Cardiac septum (tissue), 1 donor: Measurements from ENCODE around the gene CACNA2D3. TPM values are rescaled to one million over a fixed set of nuclear protein-coding genes. Genes with fewer than 3 reads are reported as not detected.

Source experiments
- DNase-seq: peaks from one replicate; pipeline ENCODE4 v3.0.0-alpha.2; 2020; ENCODE audit warnings: low spot score
- intact Hi-C: fragments of 100-400 bp; cut with DNase I; formaldehyde crosslinking; loops from one replicate; pipeline ENCODE4 v1.14.0; 2022
- total RNA-seq: library from RNA; stranded (reverse); fragmentation: NEBNext Ultra II Directional; extraction: Animal tissue kit (Norgen Biotek cat#: 25700); gene quantifications from one replicate; pipeline ENCODE4 v1.2.1, GENCODE V29; 2021
- donor health status: DM: no; HTN: no; CAD: no.

CACNA2D3 gene
- total RNA-seq, 1 donor from 2014 or later = 11.3 TPM

DNA sequence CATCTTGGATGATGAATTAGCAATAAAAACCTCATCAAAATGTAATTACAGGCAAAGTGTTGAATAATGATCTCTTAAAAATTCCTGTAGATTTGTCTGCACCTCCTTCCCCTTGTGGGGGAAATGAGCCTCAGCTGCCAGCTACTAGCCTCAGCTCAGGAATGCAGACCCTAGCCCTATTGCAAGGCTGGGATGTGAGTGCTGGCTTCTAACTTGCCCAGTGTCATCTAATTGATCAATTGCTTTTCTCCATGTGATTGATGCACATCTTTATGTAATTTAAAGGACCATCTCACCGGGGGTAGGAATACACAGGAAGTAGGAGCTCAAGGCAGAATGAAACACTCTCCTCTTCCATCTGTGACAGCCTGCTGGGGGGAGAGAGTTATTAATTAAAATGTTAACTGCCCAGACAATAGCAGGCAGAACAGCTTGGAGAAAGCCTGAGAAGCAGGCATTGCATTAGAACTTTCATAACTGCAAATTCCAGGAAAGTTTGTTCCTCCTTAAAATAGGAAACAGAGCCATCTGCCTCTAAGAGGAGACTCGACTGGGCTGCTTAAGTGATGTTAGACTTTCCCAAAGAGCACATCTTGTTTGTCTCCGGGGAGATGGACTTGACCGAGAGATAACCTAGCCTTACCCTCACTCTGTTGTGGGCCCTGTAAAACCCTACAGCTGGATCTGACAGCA is 735.9 kb downstream of the CACNA2D3 start:
- intact Hi-C loops = no loop called here
- no peak for DNase-seq

DNA sequence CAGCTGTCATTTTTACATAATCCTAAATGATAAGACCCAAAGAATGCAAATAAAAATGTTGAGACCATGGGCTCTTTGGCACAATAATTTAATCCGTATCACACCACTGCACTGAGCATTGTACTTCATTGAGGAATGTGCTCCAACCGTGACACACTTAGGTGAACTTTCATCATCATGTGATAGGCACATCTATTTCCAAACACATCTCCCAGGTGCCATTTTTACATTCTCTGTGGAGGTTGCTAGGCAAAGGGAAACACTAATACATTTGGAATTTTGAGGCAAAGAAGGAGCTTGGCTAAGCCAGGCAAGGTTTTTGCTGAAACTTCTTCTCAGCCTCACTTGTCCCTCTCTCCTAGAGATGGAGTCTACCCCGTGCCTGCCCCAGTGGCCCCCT is 736.8 kb downstream of the CACNA2D3 start:
- no peak for DNase-seq
- intact Hi-C loops = no loop called here

DNA sequence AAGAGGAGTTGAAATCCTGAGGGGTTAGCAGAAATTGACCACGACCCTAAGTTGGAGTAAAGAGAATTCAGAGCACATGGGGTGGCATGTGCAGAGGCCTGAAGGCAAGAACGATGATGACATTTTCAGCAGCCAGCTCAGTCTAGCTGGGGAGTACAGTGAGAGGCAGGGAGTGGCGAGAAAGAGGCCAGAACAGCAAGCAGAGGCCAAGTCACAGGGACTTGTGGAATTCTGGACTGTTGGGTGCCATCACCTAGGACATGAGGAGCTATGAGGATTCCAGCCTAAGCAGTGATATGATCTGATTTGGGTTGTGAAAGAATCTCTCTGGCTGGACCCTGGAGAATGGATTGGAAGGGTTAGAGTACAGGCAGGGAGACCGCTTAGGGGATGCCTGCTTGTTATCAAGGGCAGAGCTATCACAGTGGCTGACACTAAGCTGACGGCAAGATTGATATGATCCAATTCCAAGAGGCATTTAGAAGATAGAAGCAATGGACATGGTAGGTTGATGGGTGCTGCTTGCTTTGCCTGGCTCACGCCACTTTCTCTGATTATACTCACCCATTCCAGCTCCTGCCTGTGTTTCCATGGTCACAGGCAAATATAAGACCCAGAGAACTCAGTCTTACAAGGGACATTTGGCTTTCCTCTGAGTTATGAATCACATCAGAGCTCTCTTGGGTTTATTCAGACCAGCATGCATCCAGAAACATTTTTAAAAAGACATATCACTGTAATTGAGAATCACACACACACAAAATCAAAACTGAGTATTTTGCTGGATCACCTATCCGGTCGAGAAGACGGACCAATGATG is 739.1 kb downstream of the CACNA2D3 start:
- DNase-seq = no peak
- intact Hi-C loops = no loop called here

DNA sequence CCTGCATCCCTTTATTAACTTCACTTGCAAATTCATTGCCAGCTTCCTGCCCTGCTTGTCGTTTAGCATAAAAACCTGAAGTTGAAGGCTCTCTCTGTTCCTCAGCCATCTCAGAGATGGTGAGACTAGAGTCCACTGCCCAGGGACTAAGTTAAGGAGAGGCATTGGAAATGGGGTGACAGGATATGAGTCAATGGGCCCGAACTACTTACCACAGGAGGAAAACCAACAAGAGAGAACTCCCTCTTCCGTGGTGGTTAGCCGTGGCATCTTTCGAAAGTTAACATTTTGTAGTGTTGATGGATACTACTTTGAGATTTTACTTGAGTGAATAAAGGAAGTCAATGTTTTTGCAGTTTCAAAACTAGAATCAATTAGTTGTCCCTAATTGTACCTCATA is 740.2 kb downstream of the CACNA2D3 start:
- intact Hi-C loops = no loop called here
- no peak for DNase-seq

DNA sequence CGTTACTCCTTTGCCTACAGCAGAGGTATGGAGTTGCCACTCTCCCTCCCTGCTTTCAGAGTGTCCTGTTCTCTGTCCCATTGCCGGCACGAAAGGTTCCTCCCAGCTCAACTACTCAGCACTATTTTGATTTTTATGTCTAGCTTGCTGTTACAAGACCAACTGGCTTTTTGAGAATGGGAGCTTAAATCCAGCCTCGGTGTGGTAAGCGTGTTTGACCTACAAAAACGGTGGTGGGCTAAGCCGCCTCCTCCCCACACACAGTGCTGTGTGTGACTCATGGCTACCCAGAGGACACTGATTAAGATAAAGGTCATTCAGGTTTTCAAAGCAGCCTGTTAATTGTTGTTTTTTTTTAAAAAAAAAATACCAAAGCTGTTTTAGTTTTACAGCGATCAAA is 741.0 kb downstream of the CACNA2D3 start:
- DNase-seq = no peak
- intact Hi-C loops = no loop called here

DNA sequence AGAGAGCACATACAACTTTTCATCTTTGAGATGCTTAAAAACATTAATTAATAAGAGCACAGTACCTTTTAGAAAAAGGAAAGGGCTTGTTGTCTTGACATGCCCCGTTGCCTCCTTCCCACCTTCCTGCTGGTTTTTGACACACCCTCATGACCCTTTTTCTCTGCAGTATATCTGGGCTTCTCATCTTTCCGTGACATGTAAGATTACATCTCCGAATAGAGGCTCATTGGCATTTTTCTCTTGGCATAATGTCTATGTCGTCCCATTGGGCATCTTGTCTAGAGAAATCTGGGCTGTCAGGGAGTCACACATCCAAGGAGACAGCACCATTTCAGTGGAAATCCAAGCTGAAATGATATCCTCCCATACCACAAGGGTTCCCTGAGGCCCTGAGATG is 741.4 kb downstream of the CACNA2D3 start:
- no peak for DNase-seq
- intact Hi-C loops = no loop called here

DNA sequence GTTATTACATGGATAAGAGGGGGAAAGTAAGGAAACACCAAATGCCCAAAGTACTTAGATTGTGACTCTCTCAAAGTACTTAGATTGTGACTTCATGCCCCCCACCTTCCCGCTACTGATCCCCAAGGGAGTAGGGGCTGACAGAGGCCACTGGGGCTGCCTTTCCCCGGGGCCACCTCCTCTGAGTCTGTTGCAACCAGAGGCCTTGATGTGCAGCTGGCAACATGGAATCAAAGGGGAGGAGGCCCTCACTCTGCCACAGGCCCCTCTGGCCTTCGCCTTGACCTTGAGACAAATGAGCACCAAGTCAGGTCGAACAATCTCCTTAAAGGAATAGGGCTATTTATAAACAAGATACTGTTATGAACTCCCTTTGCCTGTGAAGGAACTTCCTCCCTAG is 743.0 kb downstream of the CACNA2D3 start:
- intact Hi-C loops = no loop called here
- DNase-seq = no peak

DNA sequence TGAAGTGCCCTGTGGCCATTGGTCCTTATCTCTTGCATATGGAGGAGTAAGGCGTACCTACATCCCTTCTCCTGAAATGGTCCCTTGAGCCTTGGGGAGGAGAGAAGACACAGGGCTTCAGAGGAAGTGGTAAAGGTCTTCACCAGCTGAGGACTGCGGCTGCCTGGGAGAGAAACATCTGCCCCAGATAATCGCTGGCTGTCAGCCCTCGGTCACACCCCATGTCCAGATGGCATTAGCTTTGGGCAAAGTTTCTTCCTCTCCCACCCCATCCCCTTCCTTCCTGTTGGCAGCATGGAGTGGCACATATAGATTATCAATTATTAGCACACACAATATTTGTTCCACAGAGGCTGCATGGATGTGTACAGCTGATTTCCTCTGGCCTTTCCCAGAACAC is 743.9 kb downstream of the CACNA2D3 start:
- intact Hi-C loops = no loop called here
- no peak for DNase-seq

DNA sequence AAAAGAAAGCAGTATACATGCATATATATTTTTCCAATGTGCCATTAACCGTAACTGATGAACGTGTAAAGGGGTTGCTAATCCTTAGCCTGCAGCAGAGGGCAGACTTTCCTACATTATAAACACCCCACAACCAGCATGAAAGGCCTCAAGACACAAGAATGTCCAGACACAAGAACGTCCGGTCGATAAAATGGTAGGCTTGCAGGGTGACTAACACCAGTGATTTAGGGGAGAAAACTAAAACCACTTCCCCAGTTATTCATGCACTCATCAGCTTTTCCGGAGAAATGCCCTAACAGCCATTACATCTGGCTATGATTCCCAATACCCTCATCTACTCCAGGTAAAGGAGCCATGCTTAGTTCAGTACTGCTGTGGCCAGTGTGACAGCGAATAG is 748.1 kb downstream of the CACNA2D3 start:
- intact Hi-C loops = loop anchor here (5.0 kb wide), 1 partner anchor 312 kb away; no protein-coding TSS in a partner anchor

DNA sequence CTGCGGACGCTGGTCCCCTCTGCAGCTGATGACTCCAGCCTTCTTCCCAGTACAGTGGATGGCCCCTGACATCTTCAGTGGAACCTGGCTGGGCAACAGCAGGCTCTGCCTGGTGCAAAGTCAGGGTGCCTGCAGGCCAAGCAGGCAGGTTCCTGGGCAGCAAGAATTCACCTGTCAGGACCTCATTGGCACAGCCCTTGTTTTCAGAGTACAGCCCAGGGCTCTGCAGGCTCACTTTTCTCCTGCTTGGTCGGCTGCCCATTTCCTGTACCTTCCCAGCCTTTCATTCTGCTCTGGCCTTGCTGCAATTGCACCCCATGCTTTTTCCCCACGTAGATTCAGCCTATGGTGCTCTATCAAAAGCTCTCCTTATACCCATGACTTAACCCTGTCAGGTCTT is 749.5 kb downstream of the CACNA2D3 start:
- intact Hi-C loops = loop anchor here (5.0 kb wide), 1 partner anchor 310 kb away; no protein-coding TSS in a partner anchor
- DNase-seq = no peak

More for the DNA sequence above, 748.1 kb downstream of the CACNA2D3 start:
- DNase-seq = no peak

DNA sequence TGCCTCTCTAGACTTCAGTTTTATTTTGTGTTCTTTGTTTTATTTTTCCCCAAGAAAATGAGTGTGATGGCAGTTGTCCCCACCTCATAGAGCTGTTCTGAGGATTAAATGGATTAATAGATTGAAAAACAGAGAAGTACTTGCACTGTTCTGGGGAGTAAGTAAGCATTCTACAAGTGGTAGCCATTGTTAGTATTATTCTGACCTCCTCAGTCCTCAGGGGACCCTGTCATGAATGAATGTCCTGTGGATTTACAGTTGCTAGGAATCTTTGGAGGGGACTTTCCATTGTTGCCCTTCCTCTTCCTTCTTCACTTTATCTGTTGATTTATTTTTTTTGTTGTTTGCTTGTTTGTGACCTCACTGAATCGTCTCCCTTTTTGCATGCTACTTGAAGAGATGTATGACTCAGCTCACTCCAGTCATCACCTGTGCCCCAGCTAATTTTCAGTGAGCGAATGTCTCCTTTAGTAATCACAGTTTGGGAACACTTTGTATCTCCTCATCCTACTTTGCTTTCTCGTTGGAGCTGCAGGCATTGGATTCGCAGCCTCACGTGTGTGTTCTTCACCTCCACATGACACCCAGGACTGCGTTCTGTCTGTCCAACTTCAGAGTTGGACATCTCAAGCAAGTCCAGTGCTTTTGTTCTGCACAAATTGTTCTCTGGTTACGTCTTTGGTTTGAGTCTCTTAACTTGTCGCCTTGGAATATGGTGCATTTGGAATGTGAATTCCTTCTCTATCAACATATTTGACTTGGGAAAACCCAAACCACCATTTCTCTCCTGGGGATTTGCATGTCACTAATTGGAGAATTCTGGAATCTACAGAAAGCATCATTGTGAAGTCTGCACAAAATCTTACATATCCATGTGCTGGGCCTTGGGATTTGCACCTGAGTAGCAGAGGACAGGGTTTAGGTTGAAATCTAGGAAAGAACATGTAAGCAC is 751.0 kb downstream of the CACNA2D3 start:
- no peak for DNase-seq
- intact Hi-C loops = loop anchor here (5.0 kb wide), 1 partner anchor 309 kb away; no protein-coding TSS in a partner anchor

DNA sequence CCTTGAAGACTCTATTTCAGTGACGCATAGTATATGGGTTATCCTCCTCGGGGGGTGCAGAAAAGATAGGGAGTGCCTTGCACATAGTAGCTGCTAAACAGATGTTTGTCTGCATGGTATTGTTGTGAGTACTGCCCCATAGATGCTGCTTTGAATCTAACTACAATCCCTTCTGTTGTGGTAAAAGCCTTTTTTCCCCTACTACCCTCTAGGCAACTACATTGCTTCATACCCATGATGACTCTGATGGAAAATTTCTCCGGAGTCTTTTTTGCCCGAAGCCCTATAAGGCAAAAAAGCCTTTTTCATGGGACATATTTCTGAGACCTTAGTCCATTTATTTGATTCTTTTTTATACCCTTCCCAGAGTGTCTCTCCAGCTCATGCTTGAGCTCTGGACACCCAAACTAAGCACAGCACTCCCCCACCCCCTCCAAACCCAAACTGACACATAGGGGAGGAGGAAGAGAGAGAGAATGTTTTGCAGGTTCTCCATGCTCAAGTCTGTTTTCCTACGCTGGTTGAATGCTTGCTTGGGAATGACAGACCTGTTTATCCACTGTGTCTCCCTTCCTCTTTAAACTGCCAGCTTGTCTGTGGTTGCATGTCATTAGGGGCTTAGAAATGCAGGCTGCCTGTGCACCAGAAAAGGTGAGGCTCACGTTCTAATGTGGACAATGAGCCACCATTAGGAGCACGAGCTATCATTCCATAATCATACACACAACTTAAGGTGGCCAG is 752.6 kb downstream of the CACNA2D3 start:
- DNase-seq = no peak
- intact Hi-C loops = loop anchor here (5.0 kb wide), 1 partner anchor 307 kb away; no protein-coding TSS in a partner anchor

DNA sequence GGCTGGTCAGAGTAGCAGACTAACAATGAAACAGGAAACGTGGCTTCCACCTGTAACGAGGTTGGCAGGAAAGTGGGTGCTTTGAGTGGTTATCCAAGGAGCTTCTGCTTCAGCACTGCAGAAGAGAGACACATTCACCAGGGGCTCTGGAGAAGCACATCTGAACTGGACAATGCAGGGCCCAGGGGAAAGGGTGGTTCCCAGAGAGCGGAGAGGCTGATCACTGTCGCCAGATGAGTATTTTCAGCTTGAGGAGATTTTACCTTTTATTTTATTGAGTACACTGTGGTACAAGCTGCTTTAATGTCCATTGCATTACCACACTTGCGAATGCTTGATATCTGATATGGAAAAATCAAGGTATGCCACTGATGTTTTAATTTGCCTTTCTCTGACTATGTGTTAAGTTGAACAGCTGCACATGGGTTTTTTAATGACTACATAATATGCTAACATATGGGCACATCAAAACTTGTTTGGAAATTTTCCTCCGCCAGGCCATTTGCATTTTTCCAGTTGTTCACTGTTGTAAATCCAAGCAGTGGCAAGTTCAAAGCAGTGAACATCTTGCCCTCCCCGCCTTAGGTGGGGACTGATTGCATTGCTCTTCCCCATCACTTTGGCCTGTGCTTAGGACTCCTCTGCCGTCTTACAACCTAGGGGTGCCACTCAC is 753.4 kb downstream of the CACNA2D3 start:
- intact Hi-C loops = no loop called here
- DNase-seq = no peak

DNA sequence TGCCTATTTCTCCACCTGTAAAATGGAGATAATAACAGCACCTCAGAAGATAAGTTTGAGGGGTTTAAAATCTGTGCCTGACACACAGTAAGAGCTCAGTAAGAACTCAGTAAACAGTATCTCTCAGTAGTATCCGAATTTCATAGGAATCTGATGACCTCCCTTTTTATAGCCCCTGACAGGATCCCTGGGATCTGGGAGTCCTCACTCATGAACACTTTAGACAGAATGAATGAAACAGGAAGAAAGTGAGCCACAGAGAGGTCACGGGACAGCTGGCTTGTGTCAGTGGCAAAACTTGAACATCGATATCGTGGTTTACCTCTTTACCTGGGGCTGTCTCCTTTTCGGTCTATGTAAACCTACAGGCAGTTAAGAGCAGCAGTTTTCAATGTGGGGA is 754.3 kb downstream of the CACNA2D3 start:
- no peak for DNase-seq
- intact Hi-C loops = no loop called here

DNA sequence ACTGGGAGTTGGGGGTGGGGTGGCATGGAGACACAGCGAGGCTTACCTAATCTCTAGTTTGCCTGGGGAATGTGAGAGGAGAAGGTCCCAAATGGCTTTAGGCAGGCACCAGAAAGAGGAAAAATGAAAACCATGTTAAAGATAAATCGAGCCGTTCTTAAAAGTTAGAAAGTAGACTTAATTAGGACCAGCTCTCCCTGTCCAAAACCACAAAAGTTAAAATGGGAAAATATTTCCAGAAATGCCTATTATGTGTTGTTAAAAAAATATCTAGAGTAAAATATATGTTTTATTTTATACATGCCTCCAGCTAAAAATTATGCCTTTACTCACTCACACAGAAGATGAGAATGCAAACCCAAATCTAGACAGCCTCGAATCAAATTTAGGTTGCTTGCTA is 755.4 kb downstream of the CACNA2D3 start:
- DNase-seq = no peak
- intact Hi-C loops = no loop called here

DNA sequence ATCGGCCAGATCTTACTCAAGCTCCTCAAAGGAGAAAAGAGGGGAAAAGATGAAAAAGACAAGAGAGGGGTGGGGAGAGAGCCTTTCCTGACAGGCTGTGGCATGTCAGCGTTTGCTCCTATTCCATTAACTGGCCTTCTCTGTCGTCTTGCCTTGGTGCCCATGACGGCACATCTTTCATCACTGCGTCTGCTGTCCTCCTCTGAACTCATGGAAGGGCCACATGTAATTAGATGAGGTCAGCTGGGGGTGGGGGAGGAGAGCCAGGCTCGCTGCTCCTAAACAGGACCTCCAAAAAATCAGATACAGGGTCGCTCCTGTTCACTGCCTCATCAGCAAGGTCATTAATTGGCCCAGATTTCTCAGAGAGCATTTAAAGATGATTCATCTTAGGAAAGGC is 755.8 kb downstream of the CACNA2D3 start:
- intact Hi-C loops = no loop called here
- no peak for DNase-seq

DNA sequence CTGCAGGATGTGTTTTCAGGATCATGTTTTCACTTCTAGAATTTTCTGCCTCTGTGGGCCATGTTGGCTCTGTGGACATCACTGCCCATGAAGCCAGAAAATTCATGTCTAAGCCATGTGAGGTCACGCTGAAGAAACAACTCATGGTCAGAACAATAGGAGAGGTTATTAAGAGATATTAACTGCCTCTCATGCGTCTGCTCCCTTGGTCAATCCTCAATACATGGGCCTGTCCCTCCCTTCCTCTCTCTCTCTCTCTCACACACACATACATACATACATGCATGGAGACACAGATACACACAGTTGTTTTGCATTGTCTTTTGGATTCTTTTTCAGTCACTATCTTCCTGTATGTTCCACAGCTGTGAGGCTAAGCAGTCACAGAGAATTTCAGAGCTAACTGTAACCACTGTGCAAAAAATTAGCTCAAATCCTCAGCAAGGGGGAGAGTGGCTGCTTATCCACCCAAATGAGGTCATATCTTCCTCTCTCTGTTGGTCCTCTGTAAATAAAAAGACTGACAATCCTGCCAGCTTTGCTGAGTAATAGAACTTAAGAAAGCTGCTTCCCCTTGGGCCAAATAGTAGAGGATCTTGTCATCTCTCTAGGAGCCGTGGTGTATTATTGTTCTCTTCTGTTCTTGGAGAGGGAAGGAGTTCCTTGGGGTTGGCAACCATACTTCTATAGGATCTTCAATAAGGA is 759.9 kb downstream of the CACNA2D3 start:
- intact Hi-C loops = no loop called here
- no peak for DNase-seq

DNA sequence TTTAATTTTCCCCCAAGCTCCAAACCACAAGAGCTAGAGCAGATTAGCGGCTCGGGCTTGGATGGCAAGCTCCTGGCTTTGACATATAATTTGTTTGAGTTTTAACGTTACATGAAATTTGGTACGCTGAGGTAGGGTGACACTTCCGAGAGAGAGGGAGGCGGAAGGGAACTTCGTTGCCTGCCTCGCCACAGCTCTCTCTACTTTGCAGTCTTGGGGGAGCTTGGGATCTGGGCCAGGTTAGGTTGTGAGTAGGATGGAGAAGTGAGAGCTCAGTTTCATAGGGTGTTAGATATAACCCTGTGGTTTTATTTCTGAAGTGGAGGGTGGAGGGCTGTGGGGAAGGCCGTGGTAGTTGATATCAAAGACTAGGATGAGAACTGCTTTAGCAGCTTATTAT is 765.8 kb downstream of the CACNA2D3 start:
- no peak for DNase-seq
- intact Hi-C loops = no loop called here
